HepG2 (cell line): ENCODE measurements around the gene KCNK7. TPM values are rescaled to one million over a fixed set of nuclear protein-coding genes. Genes with fewer than 3 reads are reported as not detected.

Experiments
- E2F1 ChIP-seq: sonication (generic); formaldehyde crosslinking; IDR thresholded peaks from 2 replicates; pipeline ENCODE4 v1.5.0; 2020; ENCODE audit warnings: missing genetic modification reagents
- ESRRA ChIP-seq: sonication (generic); formaldehyde crosslinking; IDR thresholded peaks from 2 replicates; pipeline ENCODE4 v1.5.1; 2020; ENCODE audit warnings: mild to moderate bottlenecking, low read depth, missing genetic modification reagents
- NFAT5 ChIP-seq: sonication (generic); formaldehyde crosslinking; IDR thresholded peaks from 2 replicates; pipeline ENCODE4 v1.4.0; 2020; ENCODE audit warnings: missing genetic modification reagents
- RELA ChIP-seq: sonication (generic); formaldehyde crosslinking; IDR thresholded peaks from 2 replicates; pipeline ENCODE4 v1.4.0; 2020; ENCODE audit warnings: missing genetic modification reagents
- SALL1 ChIP-seq: sonication (generic); formaldehyde crosslinking; IDR thresholded peaks from 2 replicates; pipeline ENCODE4 v1.8.0; 2022; ENCODE audit warnings: mild to moderate bottlenecking, missing genetic modification reagents
- STAT5B ChIP-seq: sonication (generic); formaldehyde crosslinking; IDR thresholded peaks from 2 replicates; pipeline ENCODE4 v1.4.0; 2020; ENCODE audit warnings: missing genetic modification reagents
- ZNF335 ChIP-seq: sonication (generic); formaldehyde crosslinking; IDR thresholded peaks from 2 replicates; pipeline ENCODE4 v1.4.0; 2020; ENCODE audit warnings: missing genetic modification reagents
- ZNF407 ChIP-seq: sonication (generic); formaldehyde crosslinking; IDR thresholded peaks from one replicate; pipeline ENCODE4 v1.5.1; 2020; ENCODE audit warnings: mild to moderate bottlenecking, missing genetic modification reagents; ENCODE audit errors: not compliant biosample characterization
- ZNF430 ChIP-seq: sonication (generic); formaldehyde crosslinking; IDR thresholded peaks from 2 replicates; pipeline ENCODE4 v1.9.0; 2021; ENCODE audit warnings: mild to moderate bottlenecking, missing genetic modification reagents
- ZNF564 ChIP-seq: sonication (generic); formaldehyde crosslinking; IDR thresholded peaks from 2 replicates; pipeline ENCODE4 v1.8.1; 2023; ENCODE audit warnings: mild to moderate bottlenecking, missing genetic modification reagents
- ZNF570 ChIP-seq: sonication (generic); formaldehyde crosslinking; IDR thresholded peaks from 2 replicates; pipeline ENCODE4 v1.4.0; 2020; ENCODE audit warnings: mild to moderate bottlenecking, missing genetic modification reagents, borderline replicate concordance
- ZNF616 ChIP-seq: sonication (generic); formaldehyde crosslinking; IDR thresholded peaks from 2 replicates; pipeline ENCODE4 v1.5.0; 2020; ENCODE audit warnings: low read depth, mild to moderate bottlenecking, missing genetic modification reagents
- ZNF891 ChIP-seq: sonication (generic); formaldehyde crosslinking; IDR thresholded peaks from 2 replicates; pipeline ENCODE4 v1.5.0; 2020; ENCODE audit warnings: mild to moderate bottlenecking, missing genetic modification reagents
- polyA plus RNA-seq, 8 experiments: library from polyadenylated mRNA; depleted of rRNA in 3 of 8; stranded (reverse) in 7 of 8; unstranded in 1 of 8; fragments of >200 nt; fragmentation: Illumina TruSeq in 4 of 8; extraction: Trizol in 4 of 8; gene quantifications; 2 replicates each; pipeline versions ENCODE4 v1.2.1 to v1.2.3, GENCODE V29; 2011 to 2016; ENCODE audit warnings: low read depth in 4 of 8, missing spikeins in 1 of 8, mixed read lengths in 1 of 8; ENCODE audit not compliant: insufficient read depth in 1 of 8
- total RNA-seq, 5 experiments: library from RNA; depleted of rRNA; stranded (reverse); fragments of >200 nt; fragmentation: Illumina TruSeq; extraction: Trizol; gene quantifications; 2 replicates each; pipeline ENCODE4 v1.2.3, GENCODE V29; 2016; ENCODE audit warnings: low read depth in 1 of 5

Gene KCNK7
- total and polyA plus RNA-seq, 2 of the 13 experiments (the other 11 are each of a cell fraction or from before 2014, with no cell fraction given): 0.11 TPM; not detected in 1

- TF ChIP-seq E2F1 (CRISPR knock-in tag) (no peak), ZNF616 (0 out of 2 replicates have a peak, but pooled peaks have one; percentile 47), STAT5B (CRISPR knock-in tag) (0 out of 2 replicates have a peak, but pooled peaks have one; percentile 5), ZNF564 (CRISPR knock-in tag) (no peak; the same call in 1 of the 2 replicates), ZNF570 (CRISPR knock-in tag) (0 out of 2 replicates have a peak, but pooled peaks have one; percentile 48), ZNF430 (no peak), ZNF891 (CRISPR knock-in tag) (peak; percentile 86; the same call in 1 of the 2 replicates), SALL1 (peak; percentile 84), RELA (peak; percentile 82; the same call in 1 of the 2 replicates), ESRRA (CRISPR knock-in tag) (peak; percentile 75; the same call in 1 of the 2 replicates), ZNF335 (CRISPR knock-in tag) (peak; percentile 78), ZNF407 (CRISPR knock-in tag) (peak; percentile 52), NFAT5 (CRISPR knock-in tag) (no peak)
These were observed 25.4 kb downstream of the KCNK7 start, which contains the start of gene ZNRD2 (continued) for GRCh38 chr11:65569973-65570918.
